Activated B cell treated with CpG ODN at 0.5 μM for 24 hours (primary cell): ENCODE data around the gene MECP2. TPM values are rescaled to one million over a fixed set of nuclear protein-coding genes. Genes with fewer than 3 reads are reported as not detected.
"Not testable (repeated sequence)": the region's sequence is repeated elsewhere in the genome, so short reads cannot be mapped to it uniquely, and the experiment has no call there.

Experiments
- ATAC-seq: fragments of 200-7000 bp; cut with Tn5 transposase; one replicate; pipeline ENCODE4 v1.10.0; 2021; ENCODE audit warnings: low read depth, mild to moderate bottlenecking, moderate library complexity
- CTCF ChIA-PET: fragments of 350-600 bp; sonication (Branson Sonifier 250); formaldehyde crosslinking; loops from one replicate; lab custom pipeline; 2021; ENCODE audit warnings: antibody characterized with exemption; lab: Charles Lee
- POLR2A ChIA-PET: fragments of 350-600 bp; sonication (Branson Sonifier 250); formaldehyde crosslinking; loops from one replicate; lab custom pipeline; 2021; ENCODE audit warnings: antibody characterized with exemption; lab: Charles Lee
- DNase-seq: peaks from one replicate; pipeline ENCODE4 v3.0.0; 2022
- H3K27ac Mint-ChIP-seq: one replicate; pipeline ENCODE4 v1.8.0; 2020; ENCODE audit warnings: mixed read lengths
- H3K27me3 Mint-ChIP-seq: one replicate; pipeline ENCODE4 v1.8.0; 2021; ENCODE audit warnings: mixed read lengths
- H3K36me3 Mint-ChIP-seq: one replicate; pipeline ENCODE4 v1.8.0; 2021; ENCODE audit warnings: low read depth, mixed read lengths
- H3K4me1 Mint-ChIP-seq: one replicate; pipeline ENCODE4 v1.8.0; 2021; ENCODE audit warnings: mixed read lengths
- H3K4me3 Mint-ChIP-seq: one replicate; pipeline ENCODE4 v1.8.0; 2020; ENCODE audit warnings: mild to moderate bottlenecking, mixed read lengths
- H3K9me3 Mint-ChIP-seq: one replicate; pipeline ENCODE4 v1.8.0; 2020; ENCODE audit warnings: mixed read lengths
- intact Hi-C: fragments of 100-400 bp; cut with micrococcal nuclease; formaldehyde crosslinking; loops from one replicate; pipeline ENCODE4 v1.15.1; 2024
- total RNA-seq: library from RNA; stranded (reverse); gene quantifications from 2 replicates; pipeline ENCODE4 v1.2.3, GENCODE V29; 2022
- TF ChIP-seq, protein P1 (sequence below): fragments of 200-600 bp; IDR thresholded peaks from one replicate; pipeline ENCODE4 v1.8.0; 2022; ENCODE audit warnings: antibody characterized with exemption, mild to moderate bottlenecking

MECP2 gene
- total RNA-seq, 1 donor from 2014 or later, result 69.0 TPM

- ChIA-PET CTCF (interaction anchor here (1.4 kb wide), 1 partner anchor 33 kb away, joined by 7 read pairs; no protein-coding TSS in a partner anchor), POLR2A (interaction anchor here (0.6 to 3.0 kb wide), 10 partner anchors 10 to 509 kb away, joined by 3 to 19 read pairs (median 6); partner anchors contain the start of genes HCFC1 and SLC10A3)
- TF ChIP-seq, protein P1, sequence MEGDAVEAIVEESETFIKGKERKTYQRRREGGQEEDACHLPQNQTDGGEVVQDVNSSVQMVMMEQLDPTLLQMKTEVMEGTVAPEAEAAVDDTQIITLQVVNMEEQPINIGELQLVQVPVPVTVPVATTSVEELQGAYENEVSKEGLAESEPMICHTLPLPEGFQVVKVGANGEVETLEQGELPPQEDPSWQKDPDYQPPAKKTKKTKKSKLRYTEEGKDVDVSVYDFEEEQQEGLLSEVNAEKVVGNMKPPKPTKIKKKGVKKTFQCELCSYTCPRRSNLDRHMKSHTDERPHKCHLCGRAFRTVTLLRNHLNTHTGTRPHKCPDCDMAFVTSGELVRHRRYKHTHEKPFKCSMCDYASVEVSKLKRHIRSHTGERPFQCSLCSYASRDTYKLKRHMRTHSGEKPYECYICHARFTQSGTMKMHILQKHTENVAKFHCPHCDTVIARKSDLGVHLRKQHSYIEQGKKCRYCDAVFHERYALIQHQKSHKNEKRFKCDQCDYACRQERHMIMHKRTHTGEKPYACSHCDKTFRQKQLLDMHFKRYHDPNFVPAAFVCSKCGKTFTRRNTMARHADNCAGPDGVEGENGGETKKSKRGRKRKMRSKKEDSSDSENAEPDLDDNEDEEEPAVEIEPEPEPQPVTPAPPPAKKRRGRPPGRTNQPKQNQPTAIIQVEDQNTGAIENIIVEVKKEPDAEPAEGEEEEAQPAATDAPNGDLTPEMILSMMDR, result no peak
- Mint-ChIP-seq H3K4me1 (peaks cover 55% of the 10 kb centered on the region), H3K27ac (peak overlapping the region; percentile 92), H3K36me3 (no peaks in the 10 kb centered on the region), H3K9me3 (no peaks in the 10 kb centered on the region), H3K4me3 (peak overlapping the region; percentile 55), H3K27me3 (no peaks in the 10 kb centered on the region)
- intact Hi-C loops, result no loop called here
- ATAC-seq, result no peak
- DNase-seq, result no peak
Measured at GRCh38 chrX:153981231-153981630, 116.3 kb downstream of the MECP2 start.

- Mint-ChIP-seq H3K4me1 (peaks cover 50% of the 10 kb centered on the region), H3K27ac (peak overlapping the region; percentile 92), H3K4me3 (peak overlapping the region; percentile 69)
- ChIA-PET POLR2A (interaction anchor here (0.6 to 3.0 kb wide), 10 partner anchors 9 to 508 kb away, joined by 3 to 19 read pairs (median 4); partner anchors contain the start of genes HCFC1 and IRAK1), CTCF (interaction anchor here (0.8 to 1.4 kb wide), 2 partner anchors 24 to 34 kb away, joined by 3 to 7 read pairs; no protein-coding TSS in a partner anchor)
- H3K36me3 Mint-ChIP-seq, H3K9me3 Mint-ChIP-seq, intact Hi-C loops, H3K27me3 Mint-ChIP-seq, DNase-seq: not testable (repeated sequence)
- peak; percentile 51 for ATAC-seq
Measured at GRCh38 chrX:153980394-153980793, 117.1 kb downstream of the MECP2 start.

DNA sequence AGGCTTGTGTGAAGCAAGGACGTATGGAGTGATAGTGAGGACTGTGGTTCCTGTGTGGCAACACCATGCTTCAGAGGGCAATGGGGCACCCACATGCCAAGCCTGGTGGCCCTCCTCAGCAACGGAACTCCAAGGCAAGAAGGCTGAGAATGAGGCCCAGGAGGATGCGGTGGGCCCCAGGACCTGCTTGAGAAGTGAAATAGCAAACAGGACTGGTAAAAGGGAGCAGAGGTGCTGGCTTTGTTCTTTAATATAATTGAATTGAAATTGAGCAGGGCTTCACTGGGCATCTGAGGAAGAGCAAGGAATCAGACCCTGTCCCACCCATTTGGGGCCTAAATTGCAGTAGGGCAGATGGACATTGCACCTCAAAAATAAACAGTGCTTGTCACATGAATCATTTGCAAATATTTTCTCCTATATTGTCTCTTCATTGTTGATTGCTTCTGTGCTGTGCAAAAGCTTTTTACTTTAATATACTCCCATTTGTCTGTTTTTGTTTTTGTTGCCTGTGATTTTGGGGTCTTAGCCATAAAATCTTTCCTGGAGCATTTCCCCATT lies 122.7 kb downstream of the MECP2 start:
- ChIA-PET CTCF (interaction anchor here (1.3 kb wide), 1 partner anchor 38 kb away, joined by 4 read pairs; no protein-coding TSS in a partner anchor), POLR2A (interaction anchor here (0.8 to 4.6 kb wide), 3 partner anchors 33 to 396 kb away, joined by 4 to 36 read pairs (median 7); partner anchors contain the start of gene IRAK1)
- Mint-ChIP-seq H3K27me3 (no peaks in the 10 kb centered on the region), H3K36me3 (peaks cover 8% of the 10 kb centered on the region), H3K4me3 (no peak overlapping the region), H3K4me1 (peaks cover 16% of the 10 kb centered on the region), H3K9me3 (no peaks in the 10 kb centered on the region), H3K27ac (peak overlapping the region; percentile 77)
- TF ChIP-seq, protein P1, result no peak
- ATAC-seq (no peak), DNase-seq (no peak)
- intact Hi-C loops, result no loop called here

GRCh38 chrX:153974003-153974725 lies 123.4 kb downstream of the MECP2 start:
- ATAC-seq (no peak), DNase-seq (no peak)
- Mint-ChIP-seq H3K36me3 (peaks cover 8% of the 10 kb centered on the region), H3K4me3 (peak overlapping the region; percentile 87), H3K9me3 (no peaks in the 10 kb centered on the region), H3K27me3 (no peaks in the 10 kb centered on the region), H3K27ac (peak overlapping the region; percentile 77), H3K4me1 (peaks cover 21% of the 10 kb centered on the region)
- ChIA-PET POLR2A (interaction anchor here (0.8 to 4.6 kb wide), 6 partner anchors 11 to 397 kb away, joined by 3 to 36 read pairs (median 4); partner anchors contain the start of gene IRAK1), CTCF (interaction anchor here (1.3 kb wide), 1 partner anchor 39 kb away, joined by 4 read pairs; no protein-coding TSS in a partner anchor)
- intact Hi-C loops, result no loop called here
- TF ChIP-seq, protein P1, result no peak

DNA sequence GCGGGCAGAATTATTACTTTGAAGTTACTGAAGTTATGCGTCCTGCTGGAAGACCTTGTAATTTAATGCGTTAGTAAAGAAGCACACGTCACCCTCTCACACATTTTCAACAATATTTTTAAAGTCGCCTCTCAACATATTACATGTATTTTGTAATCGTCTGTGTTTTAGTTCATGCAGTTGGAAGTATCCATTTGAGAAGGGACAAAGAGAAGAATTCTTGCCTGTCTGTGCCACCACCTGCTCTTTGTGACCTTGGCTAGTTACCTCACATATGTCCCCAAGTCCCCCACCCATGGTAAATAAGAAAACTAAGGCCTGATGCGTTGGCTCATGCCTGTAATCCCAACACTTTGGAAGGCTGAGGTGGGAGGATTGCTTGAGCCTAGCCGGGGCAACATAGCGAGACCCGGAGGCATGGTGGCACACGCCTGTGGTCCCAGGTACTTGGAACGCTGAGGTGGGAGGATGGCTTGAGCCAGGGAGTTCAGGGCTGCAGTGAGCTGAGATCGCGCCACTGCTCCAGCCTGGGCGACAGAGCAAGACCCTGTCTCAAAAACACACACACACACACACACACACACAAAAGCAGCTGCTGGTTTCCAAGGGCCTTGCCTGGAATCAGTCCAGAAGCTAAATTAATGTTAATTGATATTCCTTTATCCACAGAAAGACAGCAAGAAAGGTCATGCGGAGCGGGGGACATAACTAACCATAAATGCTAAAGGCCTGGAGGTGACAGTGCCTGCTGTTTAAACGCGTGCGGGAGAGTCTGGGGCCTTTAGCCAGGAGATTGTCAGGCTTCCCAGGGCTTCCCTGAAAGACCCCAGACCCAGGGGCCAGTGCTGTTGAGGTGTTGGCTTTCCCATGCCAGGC lies 124.2 kb downstream of the MECP2 start:
- Mint-ChIP-seq H3K36me3 (peaks cover 8% of the 10 kb centered on the region), H3K9me3 (no peaks in the 10 kb centered on the region), H3K4me3 (peak overlapping the region; percentile 87), H3K27ac (peak overlapping the region; percentile 90), H3K27me3 (no peaks in the 10 kb centered on the region), H3K4me1 (peaks cover 28% of the 10 kb centered on the region)
- intact Hi-C loops, result loop anchor here (1.0 kb wide), 1 partner anchor 11 kb away; no protein-coding TSS in a partner anchor
- DNase-seq (no peak), ATAC-seq (no peak)
- ChIA-PET POLR2A (interaction anchor here (0.8 to 8.1 kb wide), 7 partner anchors 12 to 398 kb away, joined by 3 to 114 read pairs (median 5); partner anchors contain the start of genes ARHGAP4 and IRAK1), CTCF (interaction anchor here (1.3 kb wide), 1 partner anchor 39 kb away, joined by 4 read pairs; no protein-coding TSS in a partner anchor)
- TF ChIP-seq, protein P1, result no peak
